NCI-H1105 (cell line): ENCODE measurements around the gene SH2D3C.

Experiments used
- DNase-seq: peaks from one replicate; lab custom pipeline; 2025; lab: John Stamatoyannopoulos, UW

Gene SH2D3C

GRCh38 chr9:127738666-127739065 lies 39.8 kb downstream of the SH2D3C start:
- no peak for DNase-seq

- no peak for DNase-seq
These were observed 42.8 kb downstream of the SH2D3C start for GRCh38 chr9:127735530-127736185.

GRCh38 chr9:127734747-127735529 lies 43.5 kb downstream of the SH2D3C start, which contains the start of gene TOR2A:
Gene TOR2A (minus strand): TSS chr9:127735294. CDS start chr9:127735270, 24 bp downstream.
- DNase-seq: peak; percentile 94

GRCh38 chr9:127734247-127734746 lies 44.2 kb downstream of the SH2D3C start:
- DNase-seq: no peak

- no peak for DNase-seq
These were observed 44.9 kb downstream of the SH2D3C start for GRCh38 chr9:127733614-127734013.

- DNase-seq: no peak
These were observed 46.0 kb downstream of the SH2D3C start for GRCh38 chr9:127732444-127732843.

GRCh38 chr9:127731938-127732337 lies 46.5 kb downstream of the SH2D3C start:
- no peak for DNase-seq

- no peak for DNase-seq
These were observed 47.6 kb downstream of the SH2D3C start for GRCh38 chr9:127730799-127731410.

- no peak for DNase-seq
These were observed 48.2 kb downstream of the SH2D3C start for GRCh38 chr9:127730262-127730661.

GRCh38 chr9:127729522-127730256 lies 48.8 kb downstream of the SH2D3C start:
- DNase-seq: no peak

GRCh38 chr9:127728808-127729207 lies 49.7 kb downstream of the SH2D3C start:
- DNase-seq: no peak

GRCh38 chr9:127726871-127727270 lies 51.6 kb downstream of the SH2D3C start:
- no peak for DNase-seq

GRCh38 chr9:127724012-127724411 lies 54.5 kb downstream of the SH2D3C start:
- DNase-seq: no peak

- no peak for DNase-seq
These were observed 55.0 kb downstream of the SH2D3C start for GRCh38 chr9:127723444-127723843.

- DNase-seq: no peak
These were observed 55.5 kb downstream of the SH2D3C start for GRCh38 chr9:127723013-127723412.

- DNase-seq: no peak
These were observed 56.3 kb downstream of the SH2D3C start for GRCh38 chr9:127722055-127722745.

- DNase-seq: no peak
These were observed 57.1 kb downstream of the SH2D3C start for GRCh38 chr9:127721391-127721821.

GRCh38 chr9:127720865-127721227 lies 57.6 kb downstream of the SH2D3C start:
- DNase-seq: no peak

- no peak for DNase-seq
These were observed 58.2 kb downstream of the SH2D3C start for GRCh38 chr9:127720031-127720864.

- DNase-seq: no peak
These were observed 60.7 kb downstream of the SH2D3C start for GRCh38 chr9:127717766-127718165.

- DNase-seq: no peak
These were observed 62.1 kb downstream of the SH2D3C start for GRCh38 chr9:127716412-127716811.
